Measurements from ENCODE around the gene NANOG.

DNA sequence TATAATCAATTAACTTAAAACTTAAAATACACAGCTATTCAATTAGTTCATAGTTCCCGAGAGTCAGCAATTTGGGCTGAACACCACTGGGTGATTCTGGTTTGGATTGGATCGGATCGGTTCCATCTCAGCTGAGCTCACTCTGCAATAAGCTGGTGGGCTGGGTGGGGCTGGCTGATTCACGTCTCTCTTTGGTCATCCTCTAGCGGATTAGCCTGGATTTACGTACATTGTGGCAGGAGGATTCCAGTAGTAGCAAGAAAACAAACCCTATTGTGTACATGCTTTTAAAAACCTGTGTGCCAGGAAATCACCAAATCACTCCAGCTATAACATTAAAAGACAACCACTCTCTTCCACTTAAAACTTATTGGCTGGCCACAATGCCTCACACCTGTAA is 38.9 kb upstream of the NANOG start:
- no peak for TF ChIP-seq EZH2 (IDR thresholded peaks at IDR 0.05; ENCODE audit: borderline replicate concordance, insufficient read depth, low read depth, low read length, poor library complexity, severe bottlenecking)
- TF ChIP-seq, protein P1, sequence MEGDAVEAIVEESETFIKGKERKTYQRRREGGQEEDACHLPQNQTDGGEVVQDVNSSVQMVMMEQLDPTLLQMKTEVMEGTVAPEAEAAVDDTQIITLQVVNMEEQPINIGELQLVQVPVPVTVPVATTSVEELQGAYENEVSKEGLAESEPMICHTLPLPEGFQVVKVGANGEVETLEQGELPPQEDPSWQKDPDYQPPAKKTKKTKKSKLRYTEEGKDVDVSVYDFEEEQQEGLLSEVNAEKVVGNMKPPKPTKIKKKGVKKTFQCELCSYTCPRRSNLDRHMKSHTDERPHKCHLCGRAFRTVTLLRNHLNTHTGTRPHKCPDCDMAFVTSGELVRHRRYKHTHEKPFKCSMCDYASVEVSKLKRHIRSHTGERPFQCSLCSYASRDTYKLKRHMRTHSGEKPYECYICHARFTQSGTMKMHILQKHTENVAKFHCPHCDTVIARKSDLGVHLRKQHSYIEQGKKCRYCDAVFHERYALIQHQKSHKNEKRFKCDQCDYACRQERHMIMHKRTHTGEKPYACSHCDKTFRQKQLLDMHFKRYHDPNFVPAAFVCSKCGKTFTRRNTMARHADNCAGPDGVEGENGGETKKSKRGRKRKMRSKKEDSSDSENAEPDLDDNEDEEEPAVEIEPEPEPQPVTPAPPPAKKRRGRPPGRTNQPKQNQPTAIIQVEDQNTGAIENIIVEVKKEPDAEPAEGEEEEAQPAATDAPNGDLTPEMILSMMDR (IDR thresholded peaks at IDR 0.05) = no peak

Measured in B cell (primary cell).